ENCODE results near the gene GCNT3. TPM values are rescaled to one million over a fixed set of nuclear protein-coding genes. Genes with fewer than 3 reads are reported as not detected.

Gene GCNT3, protein sequence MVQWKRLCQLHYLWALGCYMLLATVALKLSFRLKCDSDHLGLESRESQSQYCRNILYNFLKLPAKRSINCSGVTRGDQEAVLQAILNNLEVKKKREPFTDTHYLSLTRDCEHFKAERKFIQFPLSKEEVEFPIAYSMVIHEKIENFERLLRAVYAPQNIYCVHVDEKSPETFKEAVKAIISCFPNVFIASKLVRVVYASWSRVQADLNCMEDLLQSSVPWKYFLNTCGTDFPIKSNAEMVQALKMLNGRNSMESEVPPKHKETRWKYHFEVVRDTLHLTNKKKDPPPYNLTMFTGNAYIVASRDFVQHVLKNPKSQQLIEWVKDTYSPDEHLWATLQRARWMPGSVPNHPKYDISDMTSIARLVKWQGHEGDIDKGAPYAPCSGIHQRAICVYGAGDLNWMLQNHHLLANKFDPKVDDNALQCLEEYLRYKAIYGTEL
- total RNA-seq (2014; rRNA removed; shearing (Covaris generic)): 0.15 TPM in 1 of 2 replicates, not detected in the other

DNA sequence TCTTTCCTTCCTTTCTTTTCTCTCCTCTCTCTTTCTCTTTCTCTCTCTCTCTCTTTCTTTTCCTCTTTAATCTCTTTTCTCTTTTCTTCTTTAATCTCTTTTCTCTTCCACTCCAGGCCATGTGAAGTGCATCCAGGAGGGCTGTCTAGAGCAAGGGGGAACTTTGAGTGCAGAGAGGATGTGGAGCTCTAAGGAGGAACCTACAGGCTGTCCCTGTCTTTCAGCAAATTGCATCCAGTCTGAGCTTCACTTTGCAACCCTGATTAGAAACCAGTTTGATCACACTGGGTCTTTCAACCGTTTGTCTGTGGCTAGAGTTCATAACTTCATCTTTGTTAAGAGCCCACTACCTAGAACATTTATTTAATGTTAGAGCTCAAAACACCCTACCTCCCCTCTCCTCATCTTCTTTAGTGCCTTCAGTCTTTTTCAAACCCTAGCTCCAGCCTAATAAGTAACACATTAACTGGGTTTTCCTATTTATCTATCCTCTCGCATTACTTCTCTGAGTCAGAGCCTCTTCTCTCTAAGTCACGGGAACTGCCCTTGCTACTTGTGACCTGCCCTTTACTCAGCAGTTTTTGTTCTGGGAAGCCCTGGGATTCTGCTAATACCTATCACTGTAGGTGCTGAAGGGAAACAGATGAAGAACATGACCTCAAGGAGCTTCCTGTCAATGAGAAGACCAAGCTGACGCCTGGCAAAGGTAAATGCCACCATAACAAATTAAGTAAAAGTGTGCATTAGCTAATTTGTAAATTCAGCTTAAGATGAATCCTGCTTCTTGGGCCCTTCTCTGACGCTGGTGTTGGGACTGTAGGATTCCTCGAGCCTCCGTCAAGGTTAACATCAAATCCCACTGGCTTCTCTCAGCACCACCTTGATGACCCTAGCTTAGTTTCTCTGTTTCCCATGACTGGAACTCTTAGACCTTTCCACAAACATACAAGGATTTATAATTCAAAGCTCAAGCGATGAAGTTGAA lies at the start of gene GCNT3:
Gene GCNT3, plus strand, starts transcription at position 508 of the 985 bp plus-strand sequence. CDS start 6,456 bp downstream, outside the sequence.
- DNase-seq: no peak
- no peaks in the 10 kb centered on the region for H3K27me3 ChIP-seq (ENCODE audit: control insufficient read depth, insufficient read depth, low read length)
- no peaks in the 10 kb centered on the region for H3K36me3 ChIP-seq (replicated peaks; ENCODE audit: control insufficient read depth, insufficient read depth, low read length)
- H3K4me3 ChIP-seq (ENCODE audit: insufficient read depth, low read depth, low read length): no peak within 1 kb of the TSS

- H3K4me3 ChIP-seq (ENCODE audit: insufficient read depth, low read depth, low read length): no peak overlapping the region
- H3K36me3 ChIP-seq (replicated peaks; ENCODE audit: control insufficient read depth, insufficient read depth, low read length): no peaks in the 10 kb centered on the region
- no peak for DNase-seq
- no peaks in the 10 kb centered on the region for H3K27me3 ChIP-seq (ENCODE audit: control insufficient read depth, insufficient read depth, low read length)
Measured at GRCh38 chr15:59562448-59563186, 49.0 kb upstream of the GCNT3 start.

GRCh38 chr15:59565299-59565698 lies 46.3 kb upstream of the GCNT3 start:
- Histone ChIP-seq H3K27me3 (ENCODE audit: control insufficient read depth, insufficient read depth, low read length) (no peaks in the 10 kb centered on the region), H3K4me3 (ENCODE audit: insufficient read depth, low read depth, low read length) (no peak overlapping the region), H3K36me3 (replicated peaks; ENCODE audit: control insufficient read depth, insufficient read depth, low read length) (no peaks in the 10 kb centered on the region)
- DNase-seq: no peak

DNA sequence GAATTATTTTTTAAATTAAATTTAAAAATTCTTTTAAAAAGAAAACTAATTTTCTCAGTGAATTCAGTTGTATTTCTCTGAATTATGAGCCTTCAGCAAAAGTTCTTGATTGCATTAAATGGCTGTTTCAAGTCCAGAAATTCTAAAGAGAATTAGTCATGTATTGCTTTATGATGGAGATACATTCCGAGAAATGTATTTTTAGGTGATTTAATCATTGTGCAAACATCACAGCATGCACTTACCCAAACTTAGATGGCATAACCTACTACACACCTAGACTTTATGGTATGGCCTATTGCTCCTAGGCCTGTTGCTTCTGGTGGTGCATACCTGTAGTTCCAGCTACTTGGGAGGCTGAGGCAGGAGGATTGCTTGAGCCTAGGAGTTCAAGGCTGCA lies 44.3 kb upstream of the GCNT3 start:
- H3K27me3 ChIP-seq (ENCODE audit: control insufficient read depth, insufficient read depth, low read length): no peaks in the 10 kb centered on the region
- H3K36me3 ChIP-seq (replicated peaks; ENCODE audit: control insufficient read depth, insufficient read depth, low read length): no peaks in the 10 kb centered on the region
- no peak for DNase-seq
- H3K4me3 ChIP-seq (ENCODE audit: insufficient read depth, low read depth, low read length): no peak overlapping the region

DNA sequence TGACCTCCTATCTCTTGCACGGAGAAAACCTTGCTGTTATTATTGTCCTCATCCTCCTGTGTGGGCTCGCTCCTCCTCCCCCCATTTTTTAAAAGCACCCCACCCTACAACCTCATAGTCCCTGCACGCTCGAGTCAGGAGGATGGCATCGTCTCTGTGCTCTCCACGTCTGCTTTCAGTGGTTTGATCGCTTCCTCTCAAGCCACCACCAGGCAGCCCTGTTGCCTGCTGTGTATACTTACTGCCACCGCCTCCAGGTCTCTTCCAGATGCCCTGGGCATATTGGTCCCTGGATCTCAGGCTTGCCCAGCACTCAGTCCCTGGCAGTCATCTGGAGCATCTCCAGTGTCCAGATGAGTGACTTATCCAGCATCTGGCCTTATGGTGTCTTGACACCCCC lies 42.1 kb upstream of the GCNT3 start:
- no peak overlapping the region for H3K4me3 ChIP-seq (ENCODE audit: insufficient read depth, low read depth, low read length)

GRCh38 chr15:59570315-59570714 lies 41.3 kb upstream of the GCNT3 start:
- H3K36me3 ChIP-seq (replicated peaks; ENCODE audit: control insufficient read depth, insufficient read depth, low read length): no peaks in the 10 kb centered on the region
- H3K4me3 ChIP-seq (ENCODE audit: insufficient read depth, low read depth, low read length): no peak overlapping the region
- DNase-seq: no peak
- no peaks in the 10 kb centered on the region for H3K27me3 ChIP-seq (ENCODE audit: control insufficient read depth, insufficient read depth, low read length)

More for the DNA sequence above, 42.1 kb upstream of the GCNT3 start:
- H3K36me3 ChIP-seq (replicated peaks; ENCODE audit: control insufficient read depth, insufficient read depth, low read length): no peaks in the 10 kb centered on the region
- no peaks in the 10 kb centered on the region for H3K27me3 ChIP-seq (ENCODE audit: control insufficient read depth, insufficient read depth, low read length)
- no peak for DNase-seq

DNA sequence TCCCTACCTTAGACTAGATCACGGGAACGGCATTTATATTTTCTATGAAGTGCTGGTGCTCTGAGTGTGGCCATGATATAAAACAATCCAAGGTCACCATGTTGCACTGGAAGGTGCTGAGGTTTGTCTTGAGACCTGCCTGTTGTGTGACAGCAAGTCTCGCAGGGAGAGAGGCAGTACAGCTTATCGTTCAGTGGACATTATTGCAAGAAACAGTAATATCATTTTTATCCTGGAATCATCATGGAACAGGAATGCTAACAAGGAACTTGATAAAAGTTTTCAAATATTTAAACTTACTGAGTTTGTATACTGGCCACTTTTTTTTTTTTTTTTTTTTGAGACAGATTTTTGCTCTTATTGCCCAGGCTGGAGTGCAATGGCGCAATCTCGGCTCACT lies 40.0 kb upstream of the GCNT3 start:
- Histone ChIP-seq H3K36me3 (replicated peaks; ENCODE audit: control insufficient read depth, insufficient read depth, low read length) (no peaks in the 10 kb centered on the region), H3K4me3 (ENCODE audit: insufficient read depth, low read depth, low read length) (no peak overlapping the region), H3K27me3 (ENCODE audit: control insufficient read depth, insufficient read depth, low read length) (no peaks in the 10 kb centered on the region)
- no peak for DNase-seq

DNA sequence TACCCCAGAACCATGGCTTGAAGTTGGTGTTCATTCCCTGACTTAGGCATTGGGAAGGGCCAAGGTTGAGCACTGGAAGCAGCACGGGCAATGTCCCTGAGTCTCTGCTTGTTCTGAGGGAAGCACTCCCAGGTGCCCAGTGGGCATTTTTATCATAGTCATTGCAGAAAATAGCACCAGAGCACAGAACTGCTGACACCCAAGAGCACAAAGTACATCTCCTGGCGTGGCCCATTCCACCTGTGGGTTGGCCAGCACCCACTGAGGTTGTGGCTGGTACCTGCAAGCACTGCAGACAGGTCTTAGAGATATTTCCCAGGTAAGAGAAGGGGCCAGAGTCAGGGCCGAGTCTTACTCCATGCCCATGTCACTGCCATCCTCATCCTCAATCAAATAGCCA lies 28.5 kb upstream of the GCNT3 start:
- Histone ChIP-seq H3K4me3 (ENCODE audit: insufficient read depth, low read depth, low read length) (no peak overlapping the region), H3K27me3 (ENCODE audit: control insufficient read depth, insufficient read depth, low read length) (no peaks in the 10 kb centered on the region), H3K36me3 (replicated peaks; ENCODE audit: control insufficient read depth, insufficient read depth, low read length) (no peaks in the 10 kb centered on the region)
- no peak for DNase-seq

DNA sequence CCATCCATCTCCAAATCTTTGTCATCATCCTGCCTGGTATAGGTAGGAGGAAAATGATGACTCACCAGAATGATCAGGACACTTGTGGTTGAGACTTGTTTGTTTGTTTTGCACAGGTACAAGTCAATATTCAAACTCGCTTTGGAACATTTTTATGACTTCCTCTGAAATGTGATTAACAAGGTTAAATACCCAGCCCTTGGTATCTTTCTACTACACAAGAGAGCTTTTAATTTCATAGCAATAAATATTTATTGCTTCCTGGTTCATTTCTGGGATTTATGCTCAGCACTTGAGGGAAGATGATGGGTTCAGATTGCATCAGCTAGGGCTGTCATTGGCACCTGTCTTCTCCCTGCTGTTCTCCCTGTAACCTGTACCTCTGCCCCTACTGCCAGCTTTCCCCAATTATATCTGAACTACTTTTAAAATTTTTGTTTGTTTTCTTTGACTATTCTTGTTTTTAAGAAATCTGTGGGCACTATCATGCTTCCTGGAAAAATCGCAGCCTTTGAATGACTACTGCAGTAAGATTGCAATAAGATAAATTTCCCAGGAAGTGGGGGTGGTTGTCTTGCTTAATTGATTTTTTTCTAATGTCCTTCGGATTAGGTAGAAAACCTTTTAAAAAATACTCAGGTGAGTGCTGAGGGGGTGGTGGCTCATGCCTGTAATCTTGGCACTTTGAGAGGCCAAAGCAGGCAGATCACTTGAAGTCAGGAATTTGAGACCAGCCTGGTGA lies 24.3 kb upstream of the GCNT3 start:
- no peak for DNase-seq
- H3K36me3 ChIP-seq (replicated peaks; ENCODE audit: control insufficient read depth, insufficient read depth, low read length): no peaks in the 10 kb centered on the region
- H3K4me3 ChIP-seq (ENCODE audit: insufficient read depth, low read depth, low read length): no peak overlapping the region
- no peaks in the 10 kb centered on the region for H3K27me3 ChIP-seq (ENCODE audit: control insufficient read depth, insufficient read depth, low read length)

GRCh38 chr15:59590027-59590426 lies 21.6 kb upstream of the GCNT3 start:
- DNase-seq: no peak
- H3K27me3 ChIP-seq (ENCODE audit: control insufficient read depth, insufficient read depth, low read length): no peaks in the 10 kb centered on the region
- no peaks in the 10 kb centered on the region for H3K36me3 ChIP-seq (replicated peaks; ENCODE audit: control insufficient read depth, insufficient read depth, low read length)
- H3K4me3 ChIP-seq (ENCODE audit: insufficient read depth, low read depth, low read length): no peak overlapping the region

GRCh38 chr15:59591356-59591755 lies 20.2 kb upstream of the GCNT3 start:
- Histone ChIP-seq H3K4me3 (ENCODE audit: insufficient read depth, low read depth, low read length) (no peak overlapping the region), H3K36me3 (replicated peaks; ENCODE audit: control insufficient read depth, insufficient read depth, low read length) (no peaks in the 10 kb centered on the region), H3K27me3 (ENCODE audit: control insufficient read depth, insufficient read depth, low read length) (no peaks in the 10 kb centered on the region)
- DNase-seq: no peak

DNA sequence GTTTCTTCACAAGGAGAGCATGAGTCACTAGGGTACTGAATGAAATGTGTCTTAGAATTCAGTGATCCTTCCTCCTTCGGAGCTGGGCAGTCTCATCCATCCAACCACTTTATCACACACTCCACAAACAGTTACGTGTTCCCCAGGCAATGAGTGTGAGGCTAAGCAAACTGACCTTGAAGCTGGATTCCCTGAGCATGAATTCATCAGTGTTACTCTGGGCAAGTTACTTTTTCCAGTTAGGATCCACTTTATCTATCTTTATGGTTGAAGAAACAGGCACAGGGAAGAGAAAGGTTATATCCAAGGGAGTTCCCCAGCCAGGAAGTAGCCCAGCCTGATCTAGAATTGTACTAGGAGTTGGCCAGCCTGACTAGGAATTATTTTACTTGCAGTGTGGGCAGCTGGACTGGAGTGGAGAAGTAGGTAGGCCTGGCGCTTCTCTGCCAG lies 17.1 kb upstream of the GCNT3 start:
- no peaks in the 10 kb centered on the region for H3K36me3 ChIP-seq (replicated peaks; ENCODE audit: control insufficient read depth, insufficient read depth, low read length)
- no peak for DNase-seq
- H3K4me3 ChIP-seq (ENCODE audit: insufficient read depth, low read depth, low read length): no peak overlapping the region
- no peaks in the 10 kb centered on the region for H3K27me3 ChIP-seq (ENCODE audit: control insufficient read depth, insufficient read depth, low read length)

DNA sequence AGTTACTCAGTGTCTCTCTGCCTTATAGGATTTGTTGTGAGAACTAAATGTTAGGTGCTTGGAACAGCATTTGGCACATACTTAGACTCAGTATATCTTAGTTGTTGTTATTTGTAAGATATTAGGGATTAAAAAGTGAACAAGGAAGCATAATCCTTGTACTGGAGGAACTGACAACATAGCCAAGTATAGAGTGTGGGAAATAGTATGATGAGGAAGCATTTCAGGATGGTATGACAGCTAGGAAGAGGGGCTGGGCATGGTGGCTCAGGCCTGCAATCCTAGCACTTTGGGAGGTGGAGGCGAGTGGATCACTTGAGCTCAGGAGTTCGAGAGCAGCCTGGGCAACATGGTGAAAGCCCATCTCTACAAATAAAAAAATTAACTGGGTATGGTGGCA lies 16.6 kb upstream of the GCNT3 start:
- Histone ChIP-seq H3K4me3 (ENCODE audit: insufficient read depth, low read depth, low read length) (no peak overlapping the region), H3K27me3 (ENCODE audit: control insufficient read depth, insufficient read depth, low read length) (no peaks in the 10 kb centered on the region), H3K36me3 (replicated peaks; ENCODE audit: control insufficient read depth, insufficient read depth, low read length) (no peaks in the 10 kb centered on the region)
- DNase-seq: no peak

Measured in H7 (cell line).